CD14-positive monocyte (primary cell): Measurements from ENCODE around the gene GLIS2. TPM values are rescaled to one million over a fixed set of nuclear protein-coding genes. Genes with fewer than 3 reads are reported as not detected.

Source experiments
- DNase-seq, 3 donors: peaks; one replicate each; pipeline ENCODE4 v3.0.0-alpha.2; 2011 to 2022
- H2AFZ ChIP-seq: 2 replicates; pipeline ENCODE4 v1.6.0; 2012; ENCODE audit warnings: mild to moderate bottlenecking, low read depth, low read length, inconsistent platforms; ENCODE audit not compliant: insufficient read depth, poor library complexity, severe bottlenecking
- H3K27ac ChIP-seq, 2 donors: 1 replicate in 1 of 2; 2 replicates in 1 of 2; pipeline ENCODE4 v1.5.1; 2012 to 2013; ENCODE audit warnings: low read length in 2 of 2, control low read depth in 1 of 2, inconsistent platforms in 1 of 2, low read depth in 1 of 2, mild to moderate bottlenecking in 1 of 2
- H3K27me3 ChIP-seq, 2 donors: one replicate each; pipeline versions ENCODE4 v1.6.0 to v1.6.1; 2011 to 2013; ENCODE audit warnings: low read length in 2 of 2; ENCODE audit not compliant: control insufficient read depth in 2 of 2, insufficient read depth in 2 of 2
- H3K36me3 ChIP-seq, 2 donors: replicated peaks in 1 of 2; 1 replicate in 1 of 2; 2 replicates in 1 of 2; pipeline versions ENCODE4 v1.5.1 to v1.6.1; 2012 to 2013; ENCODE audit warnings: low read length in 2 of 2, control low read depth in 1 of 2, inconsistent platforms in 1 of 2, mild to moderate bottlenecking in 1 of 2; ENCODE audit not compliant: insufficient read depth in 2 of 2, control insufficient read depth in 1 of 2
- H3K4me1 ChIP-seq, 2 donors: 1 replicate in 1 of 2; 2 replicates in 1 of 2; pipeline versions ENCODE4 v1.5.1 to v1.6.1; 2012 to 2013; ENCODE audit warnings: low read length in 2 of 2, control low read depth in 1 of 2, inconsistent platforms in 1 of 2, mild to moderate bottlenecking in 1 of 2, moderate library complexity in 1 of 2; ENCODE audit not compliant: insufficient read depth in 2 of 2, control insufficient read depth in 1 of 2
- H3K4me2 ChIP-seq: replicated peaks from 2 replicates; pipeline ENCODE3; 2012; ENCODE audit warnings: low read length, moderate library complexity, mild to moderate bottlenecking; ENCODE audit not compliant: poor library complexity, severe bottlenecking; ENCODE audit errors: extremely low read depth
- H3K4me3 ChIP-seq, 3 experiments: fragments of 200-600 bp in 1 of 3; sonication (generic) in 1 of 3; replicated peaks in 1 of 3; 1 replicate in 2 of 3; 2 replicates in 1 of 3; pipeline ENCODE4 v1.5.1; 2011 to 2013; ENCODE audit warnings: low read length in 3 of 3, mild to moderate bottlenecking in 3 of 3, control low read depth in 2 of 3, low read depth in 2 of 3, inconsistent platforms in 1 of 3, moderate library complexity in 1 of 3
- H3K79me2 ChIP-seq: 2 replicates; pipeline ENCODE4 v1.6.0; 2012; ENCODE audit warnings: mild to moderate bottlenecking, control low read depth, inconsistent platforms, low read length, moderate library complexity; ENCODE audit not compliant: insufficient read depth
- H3K9ac ChIP-seq: 2 replicates; pipeline ENCODE4 v1.6.0; 2017; ENCODE audit warnings: low read length, mild to moderate bottlenecking; ENCODE audit not compliant: insufficient read depth, poor library complexity, severe bottlenecking
- H3K9me3 ChIP-seq, 2 donors: replicated peaks in 1 of 2; 1 replicate in 1 of 2; 2 replicates in 1 of 2; pipeline versions ENCODE4 v1.5.1 to v1.6.1; 2012 to 2013; ENCODE audit warnings: low read length in 2 of 2, control low read depth in 1 of 2; ENCODE audit not compliant: control insufficient read depth in 1 of 2, insufficient read depth in 1 of 2
- H4K20me1 ChIP-seq: 2 replicates; pipeline ENCODE4 v1.6.0; 2012; ENCODE audit warnings: mild to moderate bottlenecking, low read length, control low read depth, moderate library complexity; ENCODE audit not compliant: insufficient read depth
- H3K27ac Mint-ChIP-seq, 7 donors: one replicate each; pipeline ENCODE4 v1.8.0; 2020; ENCODE audit warnings: mild to moderate bottlenecking in 7 of 7, mixed read lengths in 7 of 7, moderate library complexity in 6 of 7, inconsistent platforms in 2 of 7
- H3K27me3 Mint-ChIP-seq, 3 donors: one replicate each; pipeline ENCODE4 v1.8.0; 2021 to 2022; ENCODE audit warnings: low read depth in 3 of 3, mild to moderate bottlenecking in 3 of 3, mixed read lengths in 3 of 3, moderate library complexity in 3 of 3, inconsistent platforms in 1 of 3
- H3K36me3 Mint-ChIP-seq, 2 donors: one replicate each; pipeline ENCODE4 v1.8.0; 2020; ENCODE audit warnings: mixed read lengths in 2 of 2, inconsistent platforms in 1 of 2, mild to moderate bottlenecking in 1 of 2
- H3K4me1 Mint-ChIP-seq: one replicate; pipeline ENCODE4 v1.8.0; 2020; ENCODE audit warnings: mild to moderate bottlenecking, mixed read lengths
- H3K4me3 Mint-ChIP-seq, 2 donors: one replicate each; pipeline ENCODE4 v1.8.0; 2020; ENCODE audit warnings: mild to moderate bottlenecking in 2 of 2, mixed read lengths in 2 of 2, moderate library complexity in 1 of 2
- H3K9me3 Mint-ChIP-seq, 7 donors: one replicate each; pipeline ENCODE4 v1.8.0; 2020 to 2022; ENCODE audit warnings: mixed read lengths in 7 of 7, mild to moderate bottlenecking in 6 of 7, moderate library complexity in 6 of 7, inconsistent platforms in 2 of 7
- WGBS: methylation state at CpG from one replicate; pipeline ENCODE4 v1.1.5; 2013; ENCODE audit warnings: missing lambda C conversion rate; ENCODE audit not compliant: insufficient coverage; 5-methylcytosine and 5-hydroxymethylcytosine counted together
- intact Hi-C, 2 donors: fragments of 100-400 bp; cut with micrococcal nuclease; formaldehyde crosslinking; loops; one replicate each; pipeline versions ENCODE4 v1.15.0 to v1.15.1; 2023
- polyA plus RNA-seq, 3 donors: library from polyadenylated mRNA; depleted of rRNA in 1 of 3; unstranded in 2 of 3; stranded (reverse) in 1 of 3; fragments of 300-500 nt in 2 of 3; fragments of >200 nt in 1 of 3; fragmentation: Illumina TruSeq in 2 of 3; gene quantifications; 1 replicate in 2 of 3; 2 replicates in 1 of 3; pipeline ENCODE4 v1.2.3, GENCODE V29; 2012 to 2021
- TF ChIP-seq, protein P1 (sequence below): fragments of 200-600 bp; IDR thresholded peaks from one replicate; pipeline ENCODE4 v1.8.0; 2022; ENCODE audit warnings: antibody characterized with exemption, mild to moderate bottlenecking

Gene GLIS2
- polyA plus RNA-seq, 3 donors = 0.03 TPM; not detected in 2

DNA sequence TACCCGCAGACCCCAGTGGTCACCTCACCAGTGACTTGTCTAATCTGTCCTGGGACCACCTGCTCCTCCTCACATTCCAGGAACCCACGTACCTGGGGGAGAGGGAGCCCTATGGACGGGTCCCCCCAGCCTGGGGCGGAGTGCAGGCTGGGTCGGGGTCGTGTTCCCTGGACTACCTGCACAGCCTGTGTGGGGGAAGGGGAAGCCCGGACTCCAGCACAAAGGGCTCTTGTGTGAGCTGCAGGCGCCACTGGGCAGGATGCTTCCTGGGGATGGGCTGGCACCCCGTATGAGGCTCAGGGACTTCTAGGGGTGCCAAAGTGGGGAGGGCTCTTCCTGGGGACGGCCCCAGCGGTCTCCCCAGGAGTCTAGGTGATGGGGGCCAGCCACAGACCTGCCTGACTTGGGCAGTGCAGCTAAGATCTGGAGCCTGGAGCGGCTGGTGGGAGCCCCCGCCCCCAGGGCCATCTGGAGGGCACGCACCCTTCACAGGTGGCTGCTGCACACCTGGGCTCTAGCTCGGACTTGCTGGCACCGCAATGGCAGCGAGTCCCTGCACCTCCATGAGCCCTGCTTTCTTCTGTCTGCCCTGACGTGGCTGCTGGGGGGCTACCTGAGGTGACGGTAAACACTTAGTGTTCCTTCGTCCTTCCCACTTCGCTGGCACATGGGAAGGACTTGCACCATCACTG lies 63.3 kb downstream of the GLIS2 start:
- Mint-ChIP-seq H3K4me1 (peaks cover 12% of the 10 kb centered on the region), H3K9me3 (no peaks in the 10 kb centered on the region), H3K36me3 (peaks cover 22 to 62% of the 10 kb centered on the region in 2 donors), H3K27ac (peak overlapping the region in 1 of 7 donors; percentile 45), H3K4me3 (no peak overlapping the region), H3K27me3 (peaks cover 0 to 2% (median 2%) of the 10 kb centered on the region in 3 donors)
- TF ChIP-seq, protein P1, sequence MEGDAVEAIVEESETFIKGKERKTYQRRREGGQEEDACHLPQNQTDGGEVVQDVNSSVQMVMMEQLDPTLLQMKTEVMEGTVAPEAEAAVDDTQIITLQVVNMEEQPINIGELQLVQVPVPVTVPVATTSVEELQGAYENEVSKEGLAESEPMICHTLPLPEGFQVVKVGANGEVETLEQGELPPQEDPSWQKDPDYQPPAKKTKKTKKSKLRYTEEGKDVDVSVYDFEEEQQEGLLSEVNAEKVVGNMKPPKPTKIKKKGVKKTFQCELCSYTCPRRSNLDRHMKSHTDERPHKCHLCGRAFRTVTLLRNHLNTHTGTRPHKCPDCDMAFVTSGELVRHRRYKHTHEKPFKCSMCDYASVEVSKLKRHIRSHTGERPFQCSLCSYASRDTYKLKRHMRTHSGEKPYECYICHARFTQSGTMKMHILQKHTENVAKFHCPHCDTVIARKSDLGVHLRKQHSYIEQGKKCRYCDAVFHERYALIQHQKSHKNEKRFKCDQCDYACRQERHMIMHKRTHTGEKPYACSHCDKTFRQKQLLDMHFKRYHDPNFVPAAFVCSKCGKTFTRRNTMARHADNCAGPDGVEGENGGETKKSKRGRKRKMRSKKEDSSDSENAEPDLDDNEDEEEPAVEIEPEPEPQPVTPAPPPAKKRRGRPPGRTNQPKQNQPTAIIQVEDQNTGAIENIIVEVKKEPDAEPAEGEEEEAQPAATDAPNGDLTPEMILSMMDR = no peak
- Histone ChIP-seq H3K9me3 (no peaks in the 10 kb centered on the region), H3K4me1 (no peaks in the 10 kb centered on the region), H3K27me3 (no peaks in the 10 kb centered on the region), H3K4me2 (no peak overlapping the region), H3K4me3 (no peak overlapping the region), H3K36me3 (peaks cover 63% of the 10 kb centered on the region in 2 donors), H2AFZ (no peak overlapping the region), H3K27ac (no peak overlapping the region), H3K9ac (no peak overlapping the region), H4K20me1 (peaks cover 97% of the 10 kb centered on the region), H3K79me2 (peaks cover 7% of the 10 kb centered on the region)
- DNase-seq = no peak
- 96% methylated on average over 18 of the region's 21 CpGs for WGBS
- intact Hi-C loops = no loop called here

DNA sequence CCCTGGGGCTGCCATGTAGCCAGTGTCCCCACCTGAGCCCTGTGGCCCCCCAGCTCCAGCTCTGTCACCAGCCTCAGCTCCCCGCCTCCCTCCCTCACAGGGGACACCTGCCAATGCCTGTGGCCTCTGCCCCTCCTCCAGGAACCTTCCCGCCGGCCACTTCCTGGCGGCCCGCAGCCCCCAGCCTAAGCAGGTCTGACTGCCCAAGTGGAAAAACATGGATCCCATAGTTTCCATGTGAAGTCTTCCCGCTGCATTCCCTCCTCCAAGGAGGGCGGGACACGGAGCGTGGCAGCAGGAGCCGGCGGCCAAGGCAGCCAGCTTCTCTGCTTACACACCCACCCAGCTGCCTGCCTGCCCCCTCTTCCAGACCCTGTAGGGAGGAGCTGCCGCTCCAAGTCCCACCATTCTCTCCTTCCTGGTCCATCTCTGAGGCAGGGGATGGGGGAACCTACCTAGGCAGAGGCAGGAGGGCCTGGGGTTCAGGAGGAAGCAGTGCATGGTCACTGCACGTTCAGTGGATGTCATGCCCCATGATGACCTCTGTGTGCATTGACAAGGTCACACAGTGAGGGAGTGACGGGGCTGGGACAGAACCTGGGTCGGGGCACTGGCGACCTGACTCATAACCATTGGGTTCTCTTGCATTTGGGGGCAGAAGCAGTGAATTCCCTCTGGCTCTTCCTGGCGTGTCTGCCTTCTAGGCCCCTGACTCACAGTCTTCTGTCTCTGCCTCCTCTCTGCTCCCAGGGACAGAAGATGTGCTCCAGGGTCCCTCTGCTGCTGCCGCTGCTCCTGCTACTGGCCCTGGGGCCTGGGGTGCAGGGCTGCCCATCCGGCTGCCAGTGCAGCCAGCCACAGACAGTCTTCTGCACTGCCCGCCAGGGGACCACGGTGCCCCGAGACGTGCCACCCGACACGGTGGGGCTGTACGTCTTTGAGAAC lies 64.5 kb downstream of the GLIS2 start:
- TF ChIP-seq, protein P1 = no peak
- 94% methylated on average over 25 of the region's 26 CpGs for WGBS
- H3K27me3 Mint-ChIP-seq = peaks cover 0 to 2% (median 0%) of the 10 kb centered on the region in 3 donors
- Histone ChIP-seq H2AFZ (no peak overlapping the region), H3K79me2 (peaks cover 7% of the 10 kb centered on the region), H3K27me3 (no peaks in the 10 kb centered on the region), H3K9me3 (no peaks in the 10 kb centered on the region), H3K27ac (no peak overlapping the region), H3K4me3 (no peak overlapping the region), H4K20me1 (peaks cover 97% of the 10 kb centered on the region), H3K36me3 (peaks cover 73 to 76% of the 10 kb centered on the region in 2 donors), H3K4me1 (no peaks in the 10 kb centered on the region), H3K9ac (no peak overlapping the region), H3K4me2 (no peak overlapping the region)
- intact Hi-C loops = no loop called here
- H3K36me3 Mint-ChIP-seq = peaks cover 28 to 70% of the 10 kb centered on the region in 2 donors
- peaks cover 10% of the 10 kb centered on the region for H3K4me1 Mint-ChIP-seq
- no peak overlapping the region for H3K4me3 Mint-ChIP-seq
- DNase-seq = no peak
- H3K27ac Mint-ChIP-seq = peak overlapping the region in 1 of 7 donors; percentile 16
- no peaks in the 10 kb centered on the region for H3K9me3 Mint-ChIP-seq
